Activated T-cell treated with anti-CD3 and anti-CD28 coated beads for 24 hours (primary cell): Measurements from ENCODE around the gene AAK1.
"Not testable (repeated sequence)": the region's sequence is repeated elsewhere in the genome, so short reads cannot be mapped to it uniquely, and the experiment has no call there.

ENCODE experiments used
- DNase-seq: peaks from one replicate; pipeline ENCODE4 v3.0.0-alpha.2; 2020; ENCODE audit warnings: low read depth

Gene AAK1

GRCh38 chr2:69659941-69660483, 16.5 kb upstream of the AAK1 start:
- no peak for DNase-seq

- DNase-seq, result no peak
Measured at GRCh38 chr2:69659349-69659748, 15.8 kb upstream of the AAK1 start.

- no peak for DNase-seq
Measured at GRCh38 chr2:69652206-69652605, 8.7 kb upstream of the AAK1 start.

- not testable (repeated sequence) for DNase-seq
Measured at GRCh38 chr2:69647196-69647595, 3.7 kb upstream of the AAK1 start.

- DNase-seq, result no peak
Measured at GRCh38 chr2:69646714-69647113, 3.2 kb upstream of the AAK1 start.

GRCh38 chr2:69645921-69646320, 2.4 kb upstream of the AAK1 start:
- DNase-seq, result no peak

- no peak for DNase-seq
Measured at GRCh38 chr2:69645031-69645431, 1.5 kb upstream of the AAK1 start.

- DNase-seq, result no peak
Measured at GRCh38 chr2:69644506-69644979, 1.0 kb upstream of the AAK1 start.

- peak; percentile 53 for DNase-seq
Measured at GRCh38 chr2:69642709-69643601, 584 bp downstream of the AAK1 start.

GRCh38 chr2:69641887-69642708, 1.4 kb downstream of the AAK1 start:
- DNase-seq, result no peak

- DNase-seq, result no peak
Measured at GRCh38 chr2:69641471-69641870, 2.1 kb downstream of the AAK1 start.

GRCh38 chr2:69639266-69639665, 4.3 kb downstream of the AAK1 start:
- no peak for DNase-seq

GRCh38 chr2:69638630-69639029, 4.9 kb downstream of the AAK1 start:
- DNase-seq, result no peak

- no peak for DNase-seq
Measured at GRCh38 chr2:69637923-69638322, 5.6 kb downstream of the AAK1 start.

GRCh38 chr2:69636395-69636794, 7.1 kb downstream of the AAK1 start:
- DNase-seq, result no peak

- DNase-seq, result no peak
Measured at GRCh38 chr2:69635432-69635831, 8.1 kb downstream of the AAK1 start.

GRCh38 chr2:69634196-69634821, 9.2 kb downstream of the AAK1 start:
- no peak for DNase-seq

- no peak for DNase-seq
Measured at GRCh38 chr2:69631402-69631801, 12.1 kb downstream of the AAK1 start.

- DNase-seq, result no peak
Measured at GRCh38 chr2:69629921-69630608, 13.5 kb downstream of the AAK1 start.

GRCh38 chr2:69628325-69629021, 15.1 kb downstream of the AAK1 start:
- no peak for DNase-seq
